ENCODE measurements around the gene SLC8B1.

- TF ChIP-seq CTCF (IDR thresholded peaks at IDR 0.05) (no peak), EP300 (IDR thresholded peaks at IDR 0.05) (no peak)
Measured at GRCh38 chr12:113301811-113302210, 33.1 kb downstream of the SLC8B1 start.
